Mesendoderm (in vitro differentiated cells): Measurements from ENCODE around the gene CLCA2.

Experiments
- DNase-seq: peaks from one replicate; pipeline ENCODE4 v3.0.0; 2013
- H2AK5ac ChIP-seq: 2 replicates; pipeline ENCODE4 v1.6.1; 2013; ENCODE audit warnings: low read length, inconsistent platforms
- H2BK120ac ChIP-seq: 2 replicates; pipeline ENCODE4 v1.6.1; 2013; ENCODE audit warnings: low read depth, mild to moderate bottlenecking, low read length, moderate library complexity, mixed read lengths
- H2BK15ac ChIP-seq: replicated peaks from 2 replicates; pipeline ENCODE4 v1.6.1; 2013; ENCODE audit warnings: low read depth, mild to moderate bottlenecking, moderate library complexity
- H2BK5ac ChIP-seq: 2 replicates; pipeline ENCODE4 v1.6.1; 2013; ENCODE audit warnings: low read length, inconsistent platforms
- H3K18ac ChIP-seq: 2 replicates; pipeline ENCODE4 v1.6.1; 2013; ENCODE audit warnings: mild to moderate bottlenecking, low read length, mixed read lengths
- H3K23ac ChIP-seq: one replicate; pipeline ENCODE4 v1.6.1; 2013; ENCODE audit warnings: low read length
- H3K27ac ChIP-seq: 2 replicates; pipeline ENCODE4 v1.5.1; 2013; ENCODE audit warnings: low read depth, mild to moderate bottlenecking, inconsistent platforms, low read length, moderate library complexity
- H3K27me3 ChIP-seq: 2 replicates; pipeline ENCODE4 v1.6.1; 2013; ENCODE audit warnings: low read length, control low read depth, mild to moderate bottlenecking, inconsistent platforms; ENCODE audit not compliant: insufficient read depth, poor library complexity
- H3K36me3 ChIP-seq: 2 replicates; pipeline ENCODE4 v1.6.1; 2013; ENCODE audit warnings: low read length, inconsistent platforms; ENCODE audit not compliant: control insufficient read depth, insufficient read depth
- H3K4ac ChIP-seq: one replicate; pipeline ENCODE4 v1.6.1; 2013; ENCODE audit warnings: low read depth, mild to moderate bottlenecking, low read length, moderate library complexity
- H3K4me1 ChIP-seq: 2 replicates; pipeline ENCODE4 v1.6.1; 2013; ENCODE audit warnings: low read depth, low read length, inconsistent platforms; ENCODE audit not compliant: control insufficient read depth
- H3K4me2 ChIP-seq: 2 replicates; pipeline ENCODE4 v1.6.1; 2013; ENCODE audit warnings: low read length
- H3K4me3 ChIP-seq: 2 replicates; pipeline ENCODE4 v1.5.1; 2013; ENCODE audit warnings: mild to moderate bottlenecking, low read length
- H3K56ac ChIP-seq: one replicate; pipeline ENCODE4 v1.6.1; 2013; ENCODE audit warnings: low read length
- H3K79me1 ChIP-seq: 2 replicates; pipeline ENCODE4 v1.6.1; 2013; ENCODE audit warnings: low read length, inconsistent platforms
- H3K79me2 ChIP-seq: 2 replicates; pipeline ENCODE4 v1.6.1; 2013; ENCODE audit warnings: mild to moderate bottlenecking, low read length; ENCODE audit not compliant: control insufficient read depth, insufficient read depth
- H3K9ac ChIP-seq: 2 replicates; pipeline ENCODE4 v1.6.1; 2013; ENCODE audit warnings: low read length, inconsistent platforms
- H4K5ac ChIP-seq: one replicate; pipeline ENCODE4 v1.6.1; 2013; ENCODE audit warnings: low read length
- H4K8ac ChIP-seq: one replicate; pipeline ENCODE4 v1.6.1; 2013; ENCODE audit warnings: low read depth, mild to moderate bottlenecking, control low read depth, low read length, moderate library complexity
- WGBS: extraction: QIAGEN DNeasy Blood & Tissue Kit; methylation state at CpG from one replicate; pipeline ENCODE4 v1.1.7; 2013; ENCODE audit warnings: low lambda C conversion rate, missing lambda C conversion rate; ENCODE audit not compliant: insufficient coverage; ENCODE audit errors: extremely low coverage; 5-methylcytosine and 5-hydroxymethylcytosine counted together

Gene CLCA2

DNA sequence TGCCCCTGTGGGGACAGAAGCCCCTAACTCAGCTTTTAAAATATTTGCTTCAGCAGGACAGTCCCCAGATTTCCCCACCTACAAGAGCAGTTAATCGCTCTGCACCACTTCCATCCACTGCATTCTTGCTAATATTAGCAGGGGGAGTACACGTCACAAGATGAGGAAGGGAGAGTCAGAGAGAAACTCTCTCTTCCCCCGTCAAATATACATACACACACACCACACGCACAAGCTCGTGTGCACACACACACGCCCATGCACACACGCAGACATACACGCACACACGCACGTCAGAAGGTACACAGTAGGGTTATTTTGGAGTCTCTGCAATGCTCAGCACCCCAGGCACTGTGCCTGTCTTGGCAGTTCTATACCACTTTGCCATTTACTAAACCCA lies 46.9 kb downstream of the CLCA2 start:
- H2BK15ac ChIP-seq = no peak overlapping the region
- no peak overlapping the region for H3K4me3 ChIP-seq
- no peaks in the 10 kb centered on the region for H3K79me2 ChIP-seq
- H3K79me1 ChIP-seq = no peaks in the 10 kb centered on the region
- no peak overlapping the region for H2BK5ac ChIP-seq
- no peak for DNase-seq
- H3K9ac ChIP-seq = no peak overlapping the region
- H2BK120ac ChIP-seq = no peak overlapping the region
- no CpG with 5 or more reads among the region's 10 CpGs for WGBS
- no peak overlapping the region for H4K8ac ChIP-seq
- no peak overlapping the region for H3K56ac ChIP-seq
- no peak overlapping the region for H3K27ac ChIP-seq
- no peak overlapping the region for H3K23ac ChIP-seq
- H3K27me3 ChIP-seq = no peaks in the 10 kb centered on the region
- H3K36me3 ChIP-seq = no peaks in the 10 kb centered on the region
- no peak overlapping the region for H4K5ac ChIP-seq
- H3K4ac ChIP-seq = no peak overlapping the region
- no peak overlapping the region for H3K4me2 ChIP-seq
- H3K4me1 ChIP-seq = no peaks in the 10 kb centered on the region
- H3K18ac ChIP-seq = no peak overlapping the region
- H2AK5ac ChIP-seq = no peak overlapping the region

DNA sequence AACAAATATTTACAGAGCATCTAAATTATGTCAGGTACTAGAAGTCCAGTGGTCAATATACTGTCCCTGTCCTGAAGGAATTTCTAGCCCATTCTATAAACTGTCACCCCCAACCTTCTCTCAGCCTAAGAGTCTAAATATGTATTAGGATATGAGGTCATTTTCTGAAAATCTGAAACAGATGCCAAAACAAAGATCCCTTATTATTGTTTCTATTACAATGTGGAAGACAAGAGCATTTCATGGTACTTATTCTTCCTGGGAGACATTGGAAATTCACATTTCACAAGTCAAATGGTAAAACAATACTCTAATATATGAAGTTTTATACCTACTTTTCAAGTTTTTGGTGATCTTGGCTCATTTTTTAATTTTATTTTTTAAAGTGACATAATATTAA lies 47.3 kb downstream of the CLCA2 start:
- H3K56ac ChIP-seq = no peak overlapping the region
- H2BK5ac ChIP-seq = no peak overlapping the region
- H3K27ac ChIP-seq = no peak overlapping the region
- no peak overlapping the region for H2AK5ac ChIP-seq
- H3K18ac ChIP-seq = no peak overlapping the region
- no peak overlapping the region for H4K5ac ChIP-seq
- no peak overlapping the region for H3K4ac ChIP-seq
- H3K9ac ChIP-seq = no peak overlapping the region
- no peaks in the 10 kb centered on the region for H3K27me3 ChIP-seq
- no peaks in the 10 kb centered on the region for H3K4me1 ChIP-seq
- no peak overlapping the region for H3K4me2 ChIP-seq
- no peak overlapping the region for H3K4me3 ChIP-seq
- no peaks in the 10 kb centered on the region for H3K79me2 ChIP-seq
- no peak overlapping the region for H2BK120ac ChIP-seq
- H3K79me1 ChIP-seq = no peaks in the 10 kb centered on the region
- no peak for DNase-seq
- H2BK15ac ChIP-seq = no peak overlapping the region
- H4K8ac ChIP-seq = no peak overlapping the region
- H3K23ac ChIP-seq = no peak overlapping the region
- H3K36me3 ChIP-seq = no peaks in the 10 kb centered on the region

DNA sequence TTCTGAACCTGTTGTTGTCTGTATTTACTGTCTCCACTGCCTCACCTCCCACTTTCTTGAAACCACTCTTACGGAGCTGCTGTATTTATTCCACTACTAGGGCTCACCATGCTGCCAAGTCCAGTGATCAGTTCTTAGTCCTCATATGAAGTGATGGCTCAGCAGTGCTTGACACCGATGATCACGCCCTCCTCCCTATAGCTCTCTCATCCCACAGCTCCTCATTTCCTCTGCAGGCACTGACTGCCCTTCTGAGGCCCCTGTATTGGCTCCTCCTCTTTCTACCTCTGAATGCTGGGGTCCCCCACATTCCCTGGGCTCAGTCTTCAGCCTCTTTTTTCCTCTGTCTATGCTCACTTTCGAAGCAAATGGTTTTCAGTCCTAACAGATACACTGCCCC lies 48.2 kb downstream of the CLCA2 start:
- Histone ChIP-seq H3K56ac (no peak overlapping the region), H2BK15ac (no peak overlapping the region), H3K18ac (no peak overlapping the region), H3K27ac (no peak overlapping the region), H3K9ac (no peak overlapping the region), H2BK120ac (no peak overlapping the region), H4K8ac (no peak overlapping the region), H4K5ac (no peak overlapping the region), H3K36me3 (no peaks in the 10 kb centered on the region), H3K4ac (no peak overlapping the region), H2AK5ac (no peak overlapping the region), H3K4me2 (no peak overlapping the region), H3K79me2 (no peaks in the 10 kb centered on the region), H3K79me1 (no peaks in the 10 kb centered on the region), H2BK5ac (no peak overlapping the region), H3K27me3 (no peaks in the 10 kb centered on the region), H3K4me1 (no peaks in the 10 kb centered on the region), H3K4me3 (no peak overlapping the region), H3K23ac (no peak overlapping the region)
- WGBS = no CpG with 5 or more reads among the region's 4 CpGs
- no peak for DNase-seq

DNA sequence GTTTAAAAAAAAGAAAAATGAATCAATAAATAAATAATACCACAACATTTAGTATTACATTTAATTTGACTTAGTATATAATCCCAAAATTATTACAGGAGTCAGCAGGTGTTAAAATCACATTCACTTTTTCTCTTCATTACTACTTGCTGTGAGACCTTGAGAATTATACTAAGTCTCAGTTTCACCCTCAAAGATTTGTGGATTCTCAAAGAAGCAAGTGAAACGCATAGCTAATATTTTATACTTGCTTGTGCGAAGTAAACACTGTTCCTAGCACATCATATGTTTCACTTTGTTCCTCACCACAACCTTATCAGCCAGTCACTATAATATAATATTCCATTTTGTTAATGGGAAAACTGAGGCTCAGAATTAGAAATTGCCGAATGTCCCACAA lies 48.8 kb downstream of the CLCA2 start:
- no peak overlapping the region for H3K9ac ChIP-seq
- H3K27me3 ChIP-seq = no peaks in the 10 kb centered on the region
- H4K8ac ChIP-seq = no peak overlapping the region
- no peaks in the 10 kb centered on the region for H3K36me3 ChIP-seq
- no peaks in the 10 kb centered on the region for H3K79me1 ChIP-seq
- no CpG with 5 or more reads among the region's 3 CpGs for WGBS
- no peak overlapping the region for H3K27ac ChIP-seq
- no peaks in the 10 kb centered on the region for H3K79me2 ChIP-seq
- no peak overlapping the region for H3K56ac ChIP-seq
- H3K4me3 ChIP-seq = no peak overlapping the region
- no peak overlapping the region for H3K4me2 ChIP-seq
- H2AK5ac ChIP-seq = no peak overlapping the region
- no peak overlapping the region for H2BK5ac ChIP-seq
- DNase-seq = no peak
- no peak overlapping the region for H2BK15ac ChIP-seq
- H3K18ac ChIP-seq = no peak overlapping the region
- no peaks in the 10 kb centered on the region for H3K4me1 ChIP-seq
- H3K23ac ChIP-seq = no peak overlapping the region
- no peak overlapping the region for H4K5ac ChIP-seq
- H3K4ac ChIP-seq = no peak overlapping the region
- H2BK120ac ChIP-seq = no peak overlapping the region

DNA sequence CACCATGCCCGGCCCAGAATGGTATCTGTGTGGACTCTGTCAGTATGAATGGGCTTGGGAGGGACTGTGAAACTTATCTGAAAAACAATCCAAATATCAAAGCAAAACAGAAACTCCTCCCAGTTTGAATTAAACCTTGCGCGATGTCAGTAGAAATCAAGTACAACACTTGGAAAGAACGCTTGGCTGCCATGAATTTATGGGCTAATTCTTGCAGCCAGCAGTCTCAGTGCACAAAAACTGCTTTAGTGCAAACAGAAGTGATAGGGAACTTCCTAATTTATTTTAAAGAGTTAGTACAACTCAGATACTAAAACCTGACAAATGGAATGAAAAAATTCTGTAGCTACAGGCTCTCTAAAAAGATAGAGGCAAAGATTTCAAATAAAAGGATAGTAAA lies 53.3 kb downstream of the CLCA2 start:
- no peak overlapping the region for H3K9ac ChIP-seq
- no CpG with 5 or more reads among the region's 4 CpGs for WGBS
- H3K27ac ChIP-seq = no peak overlapping the region
- no peak overlapping the region for H2BK15ac ChIP-seq
- no peaks in the 10 kb centered on the region for H3K79me1 ChIP-seq
- no peak overlapping the region for H2AK5ac ChIP-seq
- no peak overlapping the region for H3K56ac ChIP-seq
- DNase-seq = no peak
- no peak overlapping the region for H3K23ac ChIP-seq
- H3K4me3 ChIP-seq = no peak overlapping the region
- H4K5ac ChIP-seq = no peak overlapping the region
- H2BK120ac ChIP-seq = no peak overlapping the region
- no peak overlapping the region for H3K18ac ChIP-seq
- no peaks in the 10 kb centered on the region for H3K4me1 ChIP-seq
- H3K4me2 ChIP-seq = no peak overlapping the region
- H3K79me2 ChIP-seq = no peaks in the 10 kb centered on the region
- H4K8ac ChIP-seq = no peak overlapping the region
- H2BK5ac ChIP-seq = no peak overlapping the region
- no peaks in the 10 kb centered on the region for H3K36me3 ChIP-seq
- H3K27me3 ChIP-seq = no peaks in the 10 kb centered on the region
- no peak overlapping the region for H3K4ac ChIP-seq

DNA sequence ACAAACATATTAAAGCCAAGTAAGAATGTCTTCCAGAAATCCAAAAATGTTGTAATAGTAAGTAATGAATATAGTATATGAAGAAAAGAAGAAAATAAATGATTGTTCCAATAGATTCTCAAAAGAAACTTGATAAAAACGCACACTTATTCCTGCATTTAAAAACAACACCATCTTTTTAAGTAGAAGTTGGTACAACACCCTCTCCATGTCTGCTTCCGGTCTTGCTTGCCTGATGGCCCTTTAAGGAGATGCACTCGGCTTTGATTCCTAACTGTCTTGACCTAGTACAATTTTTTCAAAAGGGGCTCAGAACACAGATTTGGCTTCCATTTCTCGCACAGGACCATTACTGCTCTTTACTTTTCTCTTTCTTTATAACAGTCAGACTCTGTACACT lies 53.7 kb downstream of the CLCA2 start:
- no peak overlapping the region for H3K27ac ChIP-seq
- H3K9ac ChIP-seq = no peak overlapping the region
- no peak overlapping the region for H3K23ac ChIP-seq
- H3K27me3 ChIP-seq = no peaks in the 10 kb centered on the region
- H3K79me2 ChIP-seq = no peaks in the 10 kb centered on the region
- no peak overlapping the region for H3K4ac ChIP-seq
- H3K18ac ChIP-seq = no peak overlapping the region
- no peak overlapping the region for H2AK5ac ChIP-seq
- H3K4me2 ChIP-seq = no peak overlapping the region
- no peak for DNase-seq
- no peak overlapping the region for H3K4me3 ChIP-seq
- no peaks in the 10 kb centered on the region for H3K36me3 ChIP-seq
- H4K8ac ChIP-seq = no peak overlapping the region
- H4K5ac ChIP-seq = no peak overlapping the region
- WGBS = no CpG with 5 or more reads among the region's 4 CpGs
- no peaks in the 10 kb centered on the region for H3K4me1 ChIP-seq
- no peak overlapping the region for H2BK5ac ChIP-seq
- no peak overlapping the region for H2BK15ac ChIP-seq
- H2BK120ac ChIP-seq = no peak overlapping the region
- no peaks in the 10 kb centered on the region for H3K79me1 ChIP-seq
- no peak overlapping the region for H3K56ac ChIP-seq
